Transverse colon (tissue), 4 donors: ENCODE data around the gene PRRT3. TPM values are rescaled to one million over a fixed set of nuclear protein-coding genes. Genes with fewer than 3 reads are reported as not detected.

Source experiments
- DNase-seq: peaks from one replicate; pipeline ENCODE4 v3.0.0-alpha.2; 2019
- H3K27ac ChIP-seq, 4 donors: fragments of 200-600 bp; sonication (generic); 2 replicates each; pipeline ENCODE4 v1.5.1; 2016 to 2018; ENCODE audit warnings: inconsistent platforms in 4 of 4
- H3K27me3 ChIP-seq: fragments of 200-600 bp; sonication (generic); 2 replicates; pipeline ENCODE4 v1.5.1; 2017; ENCODE audit warnings: inconsistent platforms
- H3K36me3 ChIP-seq, 4 donors: fragments of 200-600 bp; sonication (generic); 2 replicates each; pipeline ENCODE4 v1.5.1; 2017 to 2019; ENCODE audit warnings: inconsistent platforms in 4 of 4
- H3K4me1 ChIP-seq, 4 donors: fragments of 200-600 bp; sonication (generic); 2 replicates each; pipeline ENCODE4 v1.5.1; 2017 to 2020; ENCODE audit warnings: inconsistent platforms in 4 of 4
- H3K4me3 ChIP-seq, 4 donors: fragments of 200-600 bp; sonication (generic); 1 replicate in 1 of 4; 2 replicates in 3 of 4; pipeline versions ENCODE4 v1.5.1 to v1.6.1; 2017 to 2019; ENCODE audit warnings: inconsistent platforms in 4 of 4
- H3K9me3 ChIP-seq, 2 donors: fragments of 200-600 bp; sonication (generic); 2 replicates each; pipeline ENCODE4 v1.5.1; 2017 to 2019; ENCODE audit warnings: inconsistent platforms in 2 of 2
- CTCF ChIP-seq, 5 experiments: fragments of 200-600 bp in 3 of 5; fragments of 450-650 bp in 2 of 5; sonication (generic) in 3 of 5; IDR thresholded peaks; 1 replicate in 2 of 5; 2 replicates in 3 of 5; pipeline ENCODE4 v1.5.1; 2016 to 2017; ENCODE audit warnings: antibody characterized with exemption in 5 of 5, inconsistent platforms in 3 of 5, mild to moderate bottlenecking in 2 of 5, moderate library complexity in 1 of 5
- EP300 ChIP-seq: sonication (generic); formaldehyde crosslinking; IDR thresholded peaks from one replicate; pipeline ENCODE4 v1.6.1; 2017; ENCODE audit warnings: antibody characterized with exemption, low read depth
- POLR2A ChIP-seq: fragments of 450-650 bp; IDR thresholded peaks from one replicate; pipeline ENCODE4 v1.6.1; 2016; ENCODE audit warnings: antibody characterized with exemption, mild to moderate bottlenecking, moderate library complexity
- POLR2AphosphoS5 ChIP-seq, 3 donors: sonication (generic); formaldehyde crosslinking; IDR thresholded peaks; one replicate each; pipeline ENCODE4 v1.6.1; 2016; ENCODE audit warnings: antibody characterized with exemption in 3 of 3
- WGBS, 2 donors: methylation state at CpG; one replicate each; pipeline ENCODE4 v1.1.5; 2018; ENCODE audit warnings: low coverage in 1 of 2; 5-methylcytosine and 5-hydroxymethylcytosine counted together
- in situ Hi-C, 4 donors: fragments of 200-750 bp; cut with MboI; loops; one replicate each; pipeline versions ENCODE4 v1.15.0 to v1.15.1; 2017; ENCODE audit warnings: low sequenced_read_pairs in 3 of 4, low pct_ligation_motif_present in 1 of 4, low pct_unique_long_range_greater_than_20kb in 1 of 4
- intact Hi-C: fragments of 100-400 bp; cut with DNase I; formaldehyde crosslinking; loops from one replicate; pipeline ENCODE4 v1.15.1; 2023; ENCODE audit warnings: low total_unique reads
- total RNA-seq, 4 donors: library from RNA; depleted of rRNA; stranded (reverse); fragments of >200 nt; gene quantifications; one replicate each; pipeline ENCODE4 v1.1.0, GENCODE V29; 2016

The PRRT3 gene
- total RNA-seq, 4 donors from 2014 or later: 0.20 to 3.0 (median 1.6) TPM

GRCh38 chr3:9946112-9947024, 5.8 kb downstream of the PRRT3 start:
- TF ChIP-seq CTCF (IDR thresholded peaks at IDR 0.05) (peak; percentile 41 to 83 (median 69)), POLR2A (peak; percentile 64), EP300 (no peak), POLR2AphosphoS5 (IDR thresholded peaks at IDR 0.05) (peak; percentile 53 to 80 (median 78))
- in situ Hi-C loops (no loop called here), intact Hi-C loops (loop anchor here (1.0 to 10.0 kb wide), 2 partner anchors 78 to 84 kb away; partner anchors contain the start of gene FANCD2)
- WGBS, 2 donors: 14% methylated on average over 69 of the region's 90 CpGs; no CpG with 5 or more reads in 1 of the 2 donors
- no peaks in the 10 kb centered on the region for H3K27me3 ChIP-seq
- H3K36me3 ChIP-seq: no peaks in the 10 kb centered on the region
- DNase-seq: peak; percentile 91
- H3K9me3 ChIP-seq: no peaks in the 10 kb centered on the region
- peak overlapping the region; percentile 74 to 94 (median 90) for H3K27ac ChIP-seq
- peak overlapping the region; percentile 39 to 58 (median 57) for H3K4me3 ChIP-seq
- H3K4me1 ChIP-seq: peaks cover 3 to 22% (median 13%) of the 10 kb centered on the region in 4 donors

GRCh38 chr3:9945358-9945757, 6.8 kb downstream of the PRRT3 start:
- Histone ChIP-seq H3K27me3 (no peaks in the 10 kb centered on the region), H3K4me1 (peaks cover 3 to 22% (median 13%) of the 10 kb centered on the region in 4 donors), H3K36me3 (no peaks in the 10 kb centered on the region), H3K27ac (peak overlapping the region in 1 of 4 donors; percentile 89), H3K9me3 (no peaks in the 10 kb centered on the region), H3K4me3 (no peak overlapping the region)
- no peak for DNase-seq
- in situ Hi-C loops: no loop called here
- no peak for TF ChIP-seq POLR2AphosphoS5 (IDR thresholded peaks at IDR 0.05)
- TF ChIP-seq CTCF (IDR thresholded peaks at IDR 0.05): no peak
- no peak for TF ChIP-seq POLR2A
- TF ChIP-seq EP300: no peak
- 77 to 84% methylated on average over 8 to 10 of the region's 10 CpGs for WGBS, 2 donors
- intact Hi-C loops: loop anchor here (10.0 kb wide), 1 partner anchor 79 kb away; the partner anchor contains the start of gene FANCD2

- no peak for DNase-seq
- Histone ChIP-seq H3K4me1 (peaks cover 3 to 22% (median 13%) of the 10 kb centered on the region in 4 donors), H3K27ac (no peak overlapping the region), H3K36me3 (no peaks in the 10 kb centered on the region), H3K9me3 (no peaks in the 10 kb centered on the region), H3K4me3 (no peak overlapping the region), H3K27me3 (no peaks in the 10 kb centered on the region)
- 96% methylated on average over 11 of the region's 11 CpGs; no CpG with 5 or more reads in 1 of the 2 donors for WGBS, 2 donors
- TF ChIP-seq EP300 (no peak), POLR2A (no peak), POLR2AphosphoS5 (IDR thresholded peaks at IDR 0.05) (no peak), CTCF (IDR thresholded peaks at IDR 0.05) (no peak)
- intact Hi-C loops: loop anchor here (10.0 kb wide), 1 partner anchor 81 kb away; the partner anchor contains the start of gene FANCD2
- in situ Hi-C loops: no loop called here
Observed at GRCh38 chr3:9944271-9944670, 7.9 kb downstream of the PRRT3 start.

GRCh38 chr3:9942934-9943690, 9.1 kb downstream of the PRRT3 start:
- in situ Hi-C loops: no loop called here
- no peak overlapping the region for H3K4me3 ChIP-seq
- intact Hi-C loops: loop anchor here (10.0 kb wide), 1 partner anchor 82 kb away; the partner anchor contains the start of gene FANCD2
- WGBS, 2 donors: 92% methylated on average over 11 of the region's 11 CpGs; no CpG with 5 or more reads in 1 of the 2 donors
- DNase-seq: no peak
- no peaks in the 10 kb centered on the region for H3K36me3 ChIP-seq
- peaks cover 1 to 22% (median 12%) of the 10 kb centered on the region in 4 donors for H3K4me1 ChIP-seq
- no peak overlapping the region for H3K27ac ChIP-seq
- TF ChIP-seq POLR2AphosphoS5 (IDR thresholded peaks at IDR 0.05): no peak
- TF ChIP-seq POLR2A: no peak
- no peak for TF ChIP-seq EP300
- no peaks in the 10 kb centered on the region for H3K9me3 ChIP-seq
- H3K27me3 ChIP-seq: no peaks in the 10 kb centered on the region
